PFSK-1 (cell line): ENCODE measurements around the gene CMTM4.

ENCODE experiments used
- POLR2AphosphoS5 ChIP-seq: IDR thresholded peaks from 2 replicates; pipeline ENCODE4 v1.6.1; 2012; ENCODE audit warnings: low read depth, mild to moderate bottlenecking, control low read depth, low read length, moderate library complexity
- SIN3A ChIP-seq: IDR thresholded peaks from 2 replicates; pipeline ENCODE4 v1.6.1; 2012; ENCODE audit warnings: mild to moderate bottlenecking, low read length, moderate library complexity, borderline replicate concordance; ENCODE audit not compliant: insufficient read depth
- TF ChIP-seq, protein P1 (sequence below), 2 experiments: IDR thresholded peaks; 2 replicates each; pipeline versions ENCODE4 v1.6.1 to v1.8.0; 2011 to 2012; ENCODE audit warnings: low read depth in 2 of 2, low read length in 2 of 2, control low read depth in 1 of 2, inconsistent platforms in 1 of 2, mild to moderate bottlenecking in 1 of 2, moderate library complexity in 1 of 2; ENCODE audit not compliant: insufficient read depth in 1 of 2

DNA sequence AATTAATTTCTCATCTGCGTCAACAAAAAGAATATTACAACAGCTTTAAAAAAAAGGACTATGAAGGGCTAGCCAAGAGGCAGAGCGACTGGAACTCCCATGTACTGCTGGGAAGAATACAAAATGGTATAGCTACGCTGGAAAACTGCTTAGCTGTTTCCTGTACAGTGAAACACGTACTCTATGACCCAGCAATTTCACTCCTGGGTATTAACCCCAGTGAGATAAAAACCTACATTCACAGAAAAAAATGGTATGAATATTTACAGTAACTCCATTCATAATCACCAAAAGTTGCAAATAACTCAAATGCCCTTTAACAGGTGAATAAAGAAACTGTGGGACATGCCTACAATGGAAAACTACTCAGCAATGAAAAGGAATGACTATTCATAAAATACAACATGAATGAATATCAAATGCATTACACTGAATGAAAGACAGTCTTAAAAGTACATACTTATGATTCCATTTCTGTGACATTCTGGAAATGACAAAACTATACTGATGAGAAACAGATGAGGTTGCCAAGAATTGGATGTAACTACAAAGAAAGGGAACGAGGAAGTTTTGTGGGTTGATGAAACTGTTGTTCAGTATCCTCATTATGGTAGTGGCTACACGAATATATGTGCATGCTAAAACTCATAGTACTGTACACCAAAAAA lies 27.6 kb downstream of the CMTM4 start:
- TF ChIP-seq, protein P1, sequence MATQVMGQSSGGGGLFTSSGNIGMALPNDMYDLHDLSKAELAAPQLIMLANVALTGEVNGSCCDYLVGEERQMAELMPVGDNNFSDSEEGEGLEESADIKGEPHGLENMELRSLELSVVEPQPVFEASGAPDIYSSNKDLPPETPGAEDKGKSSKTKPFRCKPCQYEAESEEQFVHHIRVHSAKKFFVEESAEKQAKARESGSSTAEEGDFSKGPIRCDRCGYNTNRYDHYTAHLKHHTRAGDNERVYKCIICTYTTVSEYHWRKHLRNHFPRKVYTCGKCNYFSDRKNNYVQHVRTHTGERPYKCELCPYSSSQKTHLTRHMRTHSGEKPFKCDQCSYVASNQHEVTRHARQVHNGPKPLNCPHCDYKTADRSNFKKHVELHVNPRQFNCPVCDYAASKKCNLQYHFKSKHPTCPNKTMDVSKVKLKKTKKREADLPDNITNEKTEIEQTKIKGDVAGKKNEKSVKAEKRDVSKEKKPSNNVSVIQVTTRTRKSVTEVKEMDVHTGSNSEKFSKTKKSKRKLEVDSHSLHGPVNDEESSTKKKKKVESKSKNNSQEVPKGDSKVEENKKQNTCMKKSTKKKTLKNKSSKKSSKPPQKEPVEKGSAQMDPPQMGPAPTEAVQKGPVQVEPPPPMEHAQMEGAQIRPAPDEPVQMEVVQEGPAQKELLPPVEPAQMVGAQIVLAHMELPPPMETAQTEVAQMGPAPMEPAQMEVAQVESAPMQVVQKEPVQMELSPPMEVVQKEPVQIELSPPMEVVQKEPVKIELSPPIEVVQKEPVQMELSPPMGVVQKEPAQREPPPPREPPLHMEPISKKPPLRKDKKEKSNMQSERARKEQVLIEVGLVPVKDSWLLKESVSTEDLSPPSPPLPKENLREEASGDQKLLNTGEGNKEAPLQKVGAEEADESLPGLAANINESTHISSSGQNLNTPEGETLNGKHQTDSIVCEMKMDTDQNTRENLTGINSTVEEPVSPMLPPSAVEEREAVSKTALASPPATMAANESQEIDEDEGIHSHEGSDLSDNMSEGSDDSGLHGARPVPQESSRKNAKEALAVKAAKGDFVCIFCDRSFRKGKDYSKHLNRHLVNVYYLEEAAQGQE (IDR thresholded peaks at IDR 0.05; ENCODE audit: insufficient read depth in 1 of 2, low read depth in 2 of 2, low read length in 2 of 2), result no peak
- TF ChIP-seq POLR2AphosphoS5 (no peak), SIN3A (no peak)
